Thyroid gland (tissue), 4 donors: Measurements from ENCODE around the gene MRPL9.
"Not testable (repeated sequence)": the region's sequence is repeated elsewhere in the genome, so short reads cannot be mapped to it uniquely, and the experiment has no call there.

Experiments
- CTCF ChIP-seq, 6 experiments: fragments of 200-600 bp in 3 of 6; fragments of 450-650 bp in 3 of 6; sonication (generic) in 3 of 6; IDR thresholded peaks; one replicate each; pipeline ENCODE4 v1.5.1; 2016 to 2019; ENCODE audit warnings: antibody characterized with exemption in 6 of 6, mild to moderate bottlenecking in 2 of 6, inconsistent platforms in 1 of 6, moderate library complexity in 1 of 6
- POLR2A ChIP-seq, 2 donors: fragments of 450-650 bp; IDR thresholded peaks; one replicate each; pipeline ENCODE4 v1.6.1; 2017; ENCODE audit warnings: antibody characterized with exemption in 2 of 2, mild to moderate bottlenecking in 2 of 2, moderate library complexity in 1 of 2

- TF ChIP-seq CTCF, POLR2A (IDR thresholded peaks at IDR 0.05): not testable (repeated sequence)
Measured at GRCh38 chr1:151780736-151781135, 17.4 kb upstream of the MRPL9 start.
